K562 (cell line): Measurements from ENCODE around the gene LAPTM5. TPM values are rescaled to one million over a fixed set of nuclear protein-coding genes. Genes with fewer than 3 reads are reported as not detected.
A peak's percentile ranks its signal among the peaks of the same experiment; 100 is the strongest.

ENCODE experiments used
- ETS2 ChIP-seq: IDR thresholded peaks from 2 replicates; pipeline ENCODE4 v1.6.1; 2016; ENCODE audit warnings: borderline replicate concordance, missing genetic modification characterization, mild to moderate bottlenecking, moderate library complexity, missing compliant biosample characterization; ENCODE audit not compliant: poor library complexity, severe bottlenecking
- HCFC1 ChIP-seq: IDR thresholded peaks from 2 replicates; pipeline ENCODE4 v1.6.1; 2012; ENCODE audit warnings: low read depth, low read length, improper control_type of control experiment
- JUN ChIP-seq, 2 experiments: sonication (generic) in 1 of 2; formaldehyde crosslinking in 1 of 2; IDR thresholded peaks; 2 replicates each; pipeline versions ENCODE4 v1.6.1 to v1.8.0; 2012 to 2022; ENCODE audit warnings: borderline replicate concordance in 2 of 2, mild to moderate bottlenecking in 2 of 2, improper control_type of control experiment in 1 of 2, low read depth in 1 of 2, low read length in 1 of 2, missing genetic modification reagents in 1 of 2
- KAT7 ChIP-seq: sonication (generic); formaldehyde crosslinking; IDR thresholded peaks from 2 replicates; pipeline ENCODE4 v1.8.0; 2022; ENCODE audit warnings: missing genetic modification reagents, mild to moderate bottlenecking, borderline replicate concordance
- ZBTB1 ChIP-seq: sonication (generic); formaldehyde crosslinking; IDR thresholded peaks from 2 replicates; pipeline ENCODE4 v1.8.1; 2023; ENCODE audit warnings: missing genetic modification reagents, low read depth, mild to moderate bottlenecking, borderline replicate concordance
- ZNF586 ChIP-seq: fragments of 450-650 bp; formaldehyde crosslinking; conservative IDR thresholded peaks from 2 replicates; pipeline ENCODE4 v1.4.0; 2020; ENCODE audit warnings: mild to moderate bottlenecking, moderate library complexity
- ZNF785 ChIP-seq: fragments of 250-450 bp; sonication (Bioruptor Pico); IDR thresholded peaks from 2 replicates; pipeline ENCODE4 v1.4.0; 2020; ENCODE audit warnings: mild to moderate bottlenecking
- ZNF830 ChIP-seq: fragments of 250-450 bp; sonication (Bioruptor Pico); IDR thresholded peaks from 2 replicates; pipeline ENCODE4 v1.5.0; 2021; ENCODE audit warnings: mild to moderate bottlenecking
- polyA plus RNA-seq, 8 experiments: library from polyadenylated mRNA; depleted of rRNA in 4 of 8; stranded (reverse) in 5 of 8; unstranded in 3 of 8; fragments of >200 nt; fragmentation: Nextera tagmentation in 2 of 8; fragmentation: Illumina TruSeq in 1 of 8; extraction: Ambion mirVana in 2 of 8; extraction: Trizol in 1 of 8; gene quantifications; 2 replicates each; pipeline versions ENCODE4 v1.2.1 to v1.2.3, GENCODE V29; 2011 to 2014; ENCODE audit warnings: inconsistent platforms in 1 of 8, missing spikeins in 1 of 8
- total RNA-seq, 7 experiments: library from RNA; depleted of rRNA in 6 of 7; stranded (reverse); fragments of >200 nt in 6 of 7; fragmentation: Illumina TruSeq in 2 of 7; extraction: Trizol in 2 of 7; gene quantifications; 2 replicates each; pipeline versions ENCODE4 v1.2.1 to v1.2.3, GENCODE V29; 2011 to 2021; ENCODE audit warnings: low replicate concordance in 1 of 7
- TF ChIP-seq, protein P1 (sequence below): sonication (generic); formaldehyde crosslinking; IDR thresholded peaks from 2 replicates; pipeline ENCODE4 v1.8.0; 2022; ENCODE audit warnings: mild to moderate bottlenecking, missing genetic modification reagents
- TF ChIP-seq, protein P2 (sequence below): fragments of 450-650 bp; formaldehyde crosslinking; IDR thresholded peaks from 2 replicates; pipeline ENCODE4 v1.4.0; 2020; ENCODE audit warnings: mild to moderate bottlenecking

The LAPTM5 gene
- total and polyA plus RNA-seq, 9 of the 15 experiments (the other 6 are each of a cell fraction or from before 2014, with no cell fraction given): 2.4 to 47.3 (median 20.3) TPM

DNA sequence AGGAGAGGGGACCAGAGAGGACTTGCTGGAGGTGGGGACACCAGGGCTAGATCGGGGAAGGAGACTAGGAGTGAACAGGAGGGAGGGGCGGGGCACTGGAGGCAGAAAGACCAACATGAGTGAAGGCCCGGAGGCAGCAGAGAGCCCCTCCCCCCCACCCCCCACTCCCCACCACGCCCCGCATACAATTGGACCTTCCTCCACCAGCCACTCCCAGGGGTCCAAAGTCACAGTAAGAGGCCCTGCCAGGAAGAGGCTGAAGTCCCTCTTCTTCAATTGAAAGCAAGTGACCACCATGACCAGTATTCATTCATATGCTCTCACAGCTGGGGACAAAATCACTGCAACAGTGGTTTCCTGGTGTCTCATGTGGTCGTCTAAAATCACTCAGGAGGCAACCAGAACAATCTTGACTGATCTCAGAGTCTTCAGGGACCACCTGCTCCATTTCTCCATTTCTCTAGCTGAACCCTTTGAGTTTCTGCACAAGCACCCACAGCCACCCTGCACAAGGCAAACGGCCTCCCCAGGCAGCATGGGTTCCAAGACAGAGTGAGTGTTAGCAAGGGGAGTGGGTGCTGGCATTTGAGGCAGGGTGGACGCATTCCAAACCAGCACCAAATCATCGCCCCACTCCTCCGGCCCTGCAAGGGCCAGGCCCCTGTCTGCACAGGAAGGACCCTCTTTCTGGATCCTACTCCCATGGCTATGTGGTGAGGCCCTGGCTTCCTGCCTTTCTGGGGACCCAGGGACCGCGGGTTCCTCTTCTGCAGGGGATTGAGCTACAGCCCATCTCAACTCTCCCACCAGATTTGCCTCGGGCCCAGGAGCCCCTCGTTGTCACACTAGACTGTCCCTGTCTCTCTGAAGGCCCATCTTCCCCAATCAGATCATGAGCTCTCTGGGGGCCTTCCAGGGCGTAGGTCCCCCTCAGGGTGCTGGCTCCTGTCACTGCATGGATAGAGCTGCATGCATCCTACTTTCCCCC, 17.0 kb downstream of the LAPTM5 start (continued):
- no peak for TF ChIP-seq HCFC1
- TF ChIP-seq, protein P1, sequence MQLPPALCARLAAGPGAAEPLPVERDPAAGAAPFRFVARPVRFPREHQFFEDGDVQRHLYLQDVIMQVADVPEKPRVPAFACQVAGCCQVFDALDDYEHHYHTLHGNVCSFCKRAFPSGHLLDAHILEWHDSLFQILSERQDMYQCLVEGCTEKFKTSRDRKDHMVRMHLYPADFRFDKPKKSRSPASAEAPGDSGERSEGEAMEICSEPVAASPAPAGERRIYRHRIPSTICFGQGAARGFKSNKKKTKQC (CRISPR knock-in tag): peak; percentile 32; the same call in 1 of the 2 replicates
- TF ChIP-seq JUN (IDR thresholded peaks at IDR 0.05; ENCODE audit: borderline replicate concordance, low read depth, low read length): no peak
- TF ChIP-seq JUN (CRISPR knock-in tag; IDR thresholded peaks at IDR 0.05; ENCODE audit: borderline replicate concordance): 0 out of 2 replicates have a peak, but pooled peaks have one; percentile 49
- no peak for TF ChIP-seq ZNF830 (CRISPR knock-in tag)
- TF ChIP-seq ZNF586 (CRISPR knock-in tag): no peak
- TF ChIP-seq KAT7: 0 out of 2 replicates have a peak, but pooled peaks have one; percentile 38
- no peak for TF ChIP-seq ZBTB1 (CRISPR knock-in tag)
- TF ChIP-seq ETS2 (tag): no peak
- no peak for TF ChIP-seq ZNF785
- TF ChIP-seq, protein P2, sequence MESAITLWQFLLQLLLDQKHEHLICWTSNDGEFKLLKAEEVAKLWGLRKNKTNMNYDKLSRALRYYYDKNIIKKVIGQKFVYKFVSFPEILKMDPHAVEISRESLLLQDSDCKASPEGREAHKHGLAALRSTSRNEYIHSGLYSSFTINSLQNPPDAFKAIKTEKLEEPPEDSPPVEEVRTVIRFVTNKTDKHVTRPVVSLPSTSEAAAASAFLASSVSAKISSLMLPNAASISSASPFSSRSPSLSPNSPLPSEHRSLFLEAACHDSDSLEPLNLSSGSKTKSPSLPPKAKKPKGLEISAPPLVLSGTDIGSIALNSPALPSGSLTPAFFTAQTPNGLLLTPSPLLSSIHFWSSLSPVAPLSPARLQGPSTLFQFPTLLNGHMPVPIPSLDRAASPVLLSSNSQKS (CRISPR knock-in tag): no peak
